ENCODE measurements around the gene SLIT1.

GRCh38 chr10:97120370-97120769 lies 65.4 kb downstream of the SLIT1 start:
- no peak for TF ChIP-seq CTCF (IDR thresholded peaks at IDR 0.05; ENCODE audit: insufficient read depth, low read length, poor library complexity, severe bottlenecking)
- TF ChIP-seq EZH2phosphoT487 (conservative IDR thresholded peaks at IDR 0.05; ENCODE audit: low read length) = no peak

Measured in SU-DHL-6 (cell line).